Endothelial cell of umbilical vein (primary cell): ENCODE results near the gene PLEKHG4. TPM values are rescaled to one million over a fixed set of nuclear protein-coding genes. Genes with fewer than 3 reads are reported as not detected.

Source experiments
- BruUV-seq: library from RNA; stranded (reverse); fragments of 400-500 nt; replicated peaks from 2 replicates; lab custom pipeline; 2021; lab: Mats Ljungman, UMichigan
- CTCF ChIA-PET: fragments of 300-600, 350-600 bp; sonication (Branson Sonifier 250); formaldehyde crosslinking; loops from one replicate; lab custom pipeline; 2021; ENCODE audit warnings: antibody characterized with exemption, inconsistent platforms; lab: Charles Lee
- POLR2A ChIA-PET: fragments of 300-600, 350-600 bp; sonication (Branson Sonifier 250); formaldehyde crosslinking; loops from one replicate; lab custom pipeline; 2021; ENCODE audit warnings: antibody characterized with exemption, inconsistent platforms; lab: Charles Lee
- DNase-seq: peaks from one replicate; pipeline ENCODE4 v3.0.0-alpha.2; 2011; ENCODE audit warnings: low read depth, low spot score
- FAIRE-seq: peaks from 2 replicates; lab custom pipeline; 2011; peaks lifted over from hg19 to GRCh38; lab: Jason Lieb, UNC
- H2AFZ ChIP-seq: 2 replicates; pipeline ENCODE4 v1.6.0; 2012; ENCODE audit warnings: low read depth, low read length, control low read depth, inconsistent platforms
- H3K27ac ChIP-seq: 2 replicates; pipeline ENCODE4 v1.5.1; 2011; ENCODE audit warnings: low read depth, mild to moderate bottlenecking, control low read depth, low read length, moderate library complexity; ENCODE audit not compliant: insufficient read depth
- H3K27me3 ChIP-seq, 2 experiments: 2 replicates each; pipeline versions ENCODE4 v1.6.0 to v1.6.1; 2011; ENCODE audit warnings: low read length in 2 of 2, mixed read lengths in 1 of 2; ENCODE audit not compliant: control insufficient read depth in 2 of 2, insufficient read depth in 2 of 2
- H3K36me3 ChIP-seq, 2 experiments: 2 replicates in 1 of 2; 3 replicates in 1 of 2; pipeline ENCODE4 v1.5.1; 2011; ENCODE audit warnings: low read length in 2 of 2, mild to moderate bottlenecking in 1 of 2, moderate library complexity in 1 of 2; ENCODE audit not compliant: control insufficient read depth in 2 of 2, insufficient read depth in 2 of 2; ENCODE audit errors: extremely low read depth in 1 of 2
- H3K4me1 ChIP-seq: 3 replicates; pipeline ENCODE4 v1.5.1; 2011; ENCODE audit warnings: mild to moderate bottlenecking, low read length; ENCODE audit not compliant: control insufficient read depth, insufficient read depth; ENCODE audit errors: extremely low read depth
- H3K4me2 ChIP-seq: 2 replicates; pipeline ENCODE4 v1.6.1; 2011; ENCODE audit warnings: low read length, control low read depth, mixed read lengths; ENCODE audit not compliant: insufficient read depth
- H3K4me3 ChIP-seq, 3 experiments: fragments of 200-600 bp in 1 of 3; sonication (generic), shearing (Covaris generic) in 1 of 3; replicated peaks in 1 of 3; 2 replicates each; pipeline ENCODE4 v1.5.1; 2011 to 2016; ENCODE audit warnings: control low read depth in 3 of 3, low read length in 3 of 3, mild to moderate bottlenecking in 2 of 3, inconsistent platforms in 1 of 3, low read depth in 1 of 3, moderate library complexity in 1 of 3; ENCODE audit not compliant: insufficient read depth in 1 of 3
- H3K79me2 ChIP-seq: 2 replicates; pipeline ENCODE4 v1.6.0; 2012; ENCODE audit warnings: low read length, inconsistent platforms; ENCODE audit not compliant: control insufficient read depth, insufficient read depth
- H3K9ac ChIP-seq: replicated peaks from 2 replicates; pipeline ENCODE3; 2011; ENCODE audit warnings: low read length, control low read depth; ENCODE audit not compliant: insufficient read depth; ENCODE audit errors: extremely low read depth
- H3K9me1 ChIP-seq: replicated peaks from 3 replicates; pipeline ENCODE4 v1.6.0; 2011; ENCODE audit warnings: mild to moderate bottlenecking, low read length; ENCODE audit not compliant: control insufficient read depth, insufficient read depth; ENCODE audit errors: extremely low read depth
- H3K9me3 ChIP-seq: replicated peaks from 2 replicates; pipeline ENCODE4 v1.5.1; 2012; ENCODE audit warnings: low read length, inconsistent platforms; ENCODE audit not compliant: control insufficient read depth, insufficient read depth
- H4K20me1 ChIP-seq: replicated peaks from 2 replicates; pipeline ENCODE3; 2011; ENCODE audit warnings: mild to moderate bottlenecking, low read length; ENCODE audit not compliant: control insufficient read depth, insufficient read depth; ENCODE audit errors: extremely low read depth
- EZH2 ChIP-seq: IDR thresholded peaks from 2 replicates; pipeline ENCODE4 v1.6.1; 2012; ENCODE audit warnings: borderline replicate concordance, low read depth, mild to moderate bottlenecking, moderate library complexity, low read length, inconsistent platforms; ENCODE audit not compliant: severe bottlenecking
- FOS ChIP-seq: IDR thresholded peaks from 2 replicates; pipeline ENCODE4 v1.6.1; 2011; ENCODE audit warnings: mild to moderate bottlenecking, low read length, moderate library complexity, borderline replicate concordance; ENCODE audit not compliant: insufficient read depth
- GATA2 ChIP-seq: IDR thresholded peaks from 2 replicates; pipeline ENCODE4 v1.7.0; 2011; ENCODE audit warnings: low read depth, mild to moderate bottlenecking, moderate library complexity, mixed read lengths, low read length; ENCODE audit not compliant: insufficient read length, insufficient read depth
- JUN ChIP-seq: IDR thresholded peaks from 2 replicates; pipeline ENCODE4 v1.6.1; 2011; ENCODE audit warnings: borderline replicate concordance, low read depth; ENCODE audit not compliant: insufficient read length, insufficient read depth
- MAX ChIP-seq: IDR thresholded peaks from 2 replicates; pipeline ENCODE4 v1.6.1; 2011; ENCODE audit not compliant: insufficient read depth, insufficient read length
- MYC ChIP-seq: IDR thresholded peaks from one replicate; pipeline ENCODE4 v1.6.1; 2011; ENCODE audit warnings: mild to moderate bottlenecking, low read depth, low read length
- POLR2A ChIP-seq: IDR thresholded peaks from 2 replicates; pipeline ENCODE4 v1.6.1; 2012; ENCODE audit warnings: low read depth, mild to moderate bottlenecking, control low read depth, low read length
- POLR2AphosphoS5 ChIP-seq: IDR thresholded peaks from 2 replicates; pipeline ENCODE4 v1.6.1; 2012; ENCODE audit warnings: low read depth, mild to moderate bottlenecking, control low read depth, low read length, moderate library complexity; ENCODE audit not compliant: insufficient read depth
- dilution Hi-C: fragments of 300-500 bp; cut with MboI; formaldehyde crosslinking; loops from one replicate; pipeline ENCODE4 v1.15.0; 2019; ENCODE audit warnings: low sequenced_read_pairs; ENCODE audit not compliant: extremely low pct_ligation_motif_present
- intact Hi-C: fragments of 100-400 bp; cut with micrococcal nuclease; formaldehyde crosslinking; loops from one replicate; pipeline ENCODE4 v1.10.0; 2022
- polyA plus RNA-seq, 4 experiments: library from polyadenylated mRNA; depleted of rRNA in 3 of 4; stranded (reverse) in 3 of 4; unstranded in 1 of 4; fragments of >200 nt; gene quantifications; 2 replicates each; pipeline versions ENCODE4 v1.2.1 to v1.2.3, GENCODE V29; 2011 to 2012; ENCODE audit warnings: missing spikeins in 1 of 4
- total RNA-seq: library from RNA; stranded (reverse); gene quantifications from 2 replicates; pipeline ENCODE4 v1.2.3, GENCODE V29; 2021
- TF ChIP-seq, protein P1 (sequence below), 2 donors: IDR thresholded peaks; 1 replicate in 1 of 2; 2 replicates in 1 of 2; pipeline ENCODE4 v1.5.1; 2011; ENCODE audit warnings: low read length in 2 of 2, mild to moderate bottlenecking in 2 of 2, moderate library complexity in 2 of 2, control low read depth in 1 of 2, inconsistent platforms in 1 of 2, low read depth in 1 of 2; ENCODE audit not compliant: insufficient read depth in 1 of 2; ENCODE audit errors: extremely low read depth in 1 of 2

PLEKHG4 gene
- total and polyA plus RNA-seq, 2 donors (not counting 3 experiments of a cell fraction or from before 2014, with no cell fraction given): 26.6 to 34.8 TPM

- BruUV-seq: no TSS peak
- TF ChIP-seq GATA2: no peak
- no peak for TF ChIP-seq POLR2A
- no peak for TF ChIP-seq MAX
- TF ChIP-seq MYC: no peak
- no peak for TF ChIP-seq FOS
- no peak for TF ChIP-seq JUN
- TF ChIP-seq, protein P1, sequence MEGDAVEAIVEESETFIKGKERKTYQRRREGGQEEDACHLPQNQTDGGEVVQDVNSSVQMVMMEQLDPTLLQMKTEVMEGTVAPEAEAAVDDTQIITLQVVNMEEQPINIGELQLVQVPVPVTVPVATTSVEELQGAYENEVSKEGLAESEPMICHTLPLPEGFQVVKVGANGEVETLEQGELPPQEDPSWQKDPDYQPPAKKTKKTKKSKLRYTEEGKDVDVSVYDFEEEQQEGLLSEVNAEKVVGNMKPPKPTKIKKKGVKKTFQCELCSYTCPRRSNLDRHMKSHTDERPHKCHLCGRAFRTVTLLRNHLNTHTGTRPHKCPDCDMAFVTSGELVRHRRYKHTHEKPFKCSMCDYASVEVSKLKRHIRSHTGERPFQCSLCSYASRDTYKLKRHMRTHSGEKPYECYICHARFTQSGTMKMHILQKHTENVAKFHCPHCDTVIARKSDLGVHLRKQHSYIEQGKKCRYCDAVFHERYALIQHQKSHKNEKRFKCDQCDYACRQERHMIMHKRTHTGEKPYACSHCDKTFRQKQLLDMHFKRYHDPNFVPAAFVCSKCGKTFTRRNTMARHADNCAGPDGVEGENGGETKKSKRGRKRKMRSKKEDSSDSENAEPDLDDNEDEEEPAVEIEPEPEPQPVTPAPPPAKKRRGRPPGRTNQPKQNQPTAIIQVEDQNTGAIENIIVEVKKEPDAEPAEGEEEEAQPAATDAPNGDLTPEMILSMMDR (IDR thresholded peaks at IDR 0.05; ENCODE audit: extremely low read depth in 1 of 2, insufficient read depth in 1 of 2, low read depth in 1 of 2, low read length in 2 of 2): no peak
- TF ChIP-seq POLR2AphosphoS5: no peak
- no peak for TF ChIP-seq EZH2
- intact Hi-C loops: no loop called here
- FAIRE-seq: no peak
- Histone ChIP-seq H3K4me1 (no peaks in the 10 kb centered on the region), H3K4me2 (no peak overlapping the region), H3K9me1 (no peaks in the 10 kb centered on the region), H3K79me2 (peaks cover 2% of the 10 kb centered on the region), H2AFZ (no peak overlapping the region), H3K4me3 (no peak overlapping the region), H3K9ac (no peak overlapping the region), H3K36me3 (peaks cover 21 to 77% of the 10 kb centered on the region in 2 experiments), H3K27me3 (no peaks in the 10 kb centered on the region), H3K9me3 (no peaks in the 10 kb centered on the region), H4K20me1 (no peaks in the 10 kb centered on the region), H3K27ac (no peak overlapping the region)
- dilution Hi-C loops: no loop called here
- ChIA-PET CTCF (interaction anchor here (1.3 to 1.8 kb wide), 2 partner anchors 10 to 166 kb away, joined by 3 to 4 read pairs; no protein-coding TSS in a partner anchor), POLR2A (no interaction called here)
- no peak for DNase-seq
Measured at GRCh38 chr16:67234180-67234597, 45.1 kb upstream of the PLEKHG4 start.
